ENCODE results near the gene KRT12. TPM values are rescaled to one million over a fixed set of nuclear protein-coding genes. Genes with fewer than 3 reads are reported as not detected.
A peak's percentile ranks its signal among the peaks of the same experiment; 100 is the strongest.

Gene KRT12
- polyA plus RNA-seq, 2 of the 4 experiments (the other 2 are of a cell fraction), result not detected

GRCh38 chr17:40818733-40819527, 48.1 kb downstream of the KRT12 start (continued):
- TF ChIP-seq MAX (IDR thresholded peaks at IDR 0.05), result no peak
- peak; percentile 95 for TF ChIP-seq BCL3 (IDR thresholded peaks at IDR 0.05)
- TF ChIP-seq MAFK (IDR thresholded peaks at IDR 0.05; ENCODE audit: partially characterized antibody), result peak; percentile 69
- TF ChIP-seq ESRRA (IDR thresholded peaks at IDR 0.05; ENCODE audit: borderline replicate concordance, low read length), result no peak
- TF ChIP-seq KDM1A (IDR thresholded peaks at IDR 0.05; ENCODE audit: low read depth), result no peak
- peak; percentile 77; the same call in 1 of the 2 replicates for TF ChIP-seq PHF8 (IDR thresholded peaks at IDR 0.05; ENCODE audit: borderline replicate concordance, low read depth)
- 0 out of 2 replicates have a peak, but pooled peaks have one; percentile 23 for TF ChIP-seq ELK1 (IDR thresholded peaks at IDR 0.05; ENCODE audit: low read depth, low read length)
- TF ChIP-seq HMGXB4 (CRISPR knock-in tag; IDR thresholded peaks at IDR 0.05; ENCODE audit: borderline replicate concordance), result no peak
- no peak for TF ChIP-seq CBX2 (IDR thresholded peaks at IDR 0.05; ENCODE audit: borderline replicate concordance, low read depth)
- TF ChIP-seq TP53 (CRISPR knock-in tag; IDR thresholded peaks at IDR 0.05), result no peak
- TF ChIP-seq FOSB (CRISPR knock-in tag; IDR thresholded peaks at IDR 0.05), result 0 out of 2 replicates have a peak, but pooled peaks have one; percentile 67
- no peak for TF ChIP-seq CBX8 (IDR thresholded peaks at IDR 0.05)
- TF ChIP-seq SMC3 (IDR thresholded peaks at IDR 0.05), result no peak

- peak overlapping the region; percentile 79 for H3K4me3 ChIP-seq
- no peaks in the 10 kb centered on the region for H3K9me3 ChIP-seq
- peak overlapping the region; percentile 86 to 94 for H3K27ac ChIP-seq
- peaks cover 20% of the 10 kb centered on the region for H3K4me1 ChIP-seq
- 2% methylated on average over 7 of the region's 7 CpGs for WGBS (ENCODE audit: missing lambda C conversion rate)
- DNase-seq (ENCODE audit: low read depth in 1 of 2, low spot score in 1 of 2), result no peak
- peak overlapping the region; percentile 72 for H3K4me2 ChIP-seq
- ChIA-PET CTCF (interaction anchor here (0.8 to 6.4 kb wide), 13 partner anchors 9 to 850 kb away, joined by 3 to 51 read pairs (median 4); no protein-coding TSS in a partner anchor), POLR2A (interaction anchor here (0.7 to 1.9 kb wide), 30 partner anchors 9 to 871 kb away, joined by 3 to 16 read pairs (median 4); partner anchors contain the start of genes EIF1 and SMARCE1)
- FAIRE-seq, result no peak
- ATAC-seq, result no peak
- no peak for TF ChIP-seq CBX2 (IDR thresholded peaks at IDR 0.05; ENCODE audit: borderline replicate concordance, low read depth)
- TF ChIP-seq E2F6 (IDR thresholded peaks at IDR 0.05; ENCODE audit: borderline replicate concordance, low read depth), result no peak
- TF ChIP-seq HOXB13 (CRISPR knock-in tag; IDR thresholded peaks at IDR 0.05; ENCODE audit: low read depth), result no peak
- TF ChIP-seq NFE2L2 (conservative IDR thresholded peaks at IDR 0.05; ENCODE audit: low read length), result no peak
- no peak for TF ChIP-seq CHD4 (IDR thresholded peaks at IDR 0.05; ENCODE audit: borderline replicate concordance)
- TF ChIP-seq KDM1A (IDR thresholded peaks at IDR 0.05; ENCODE audit: low read depth), result no peak
- TF ChIP-seq CHD2 (IDR thresholded peaks at IDR 0.05; ENCODE audit: low read length, partially characterized antibody), result no peak
- TF ChIP-seq TFCP2L1 (CRISPR knock-in tag; IDR thresholded peaks at IDR 0.05), result no peak
- TF ChIP-seq KDM5A (IDR thresholded peaks at IDR 0.05), result no peak
Measured at GRCh38 chr17:40818343-40818732, 48.7 kb downstream of the KRT12 start.
